Body of pancreas (tissue), 4 donors: Measurements from ENCODE around the gene TLR1. TPM values are rescaled to one million over a fixed set of nuclear protein-coding genes. Genes with fewer than 3 reads are reported as not detected.

ENCODE experiments used
- ATAC-seq: fragments of 150-250 bp; one replicate; pipeline ENCODE4 v1.9.1; 2016
- DNase-seq, 4 donors: peaks; one replicate each; pipeline ENCODE4 v3.0.0-alpha.2; 2019
- H3K27ac ChIP-seq, 4 donors: fragments of 200-600 bp; sonication (generic); 1 replicate in 3 of 4; 2 replicates in 1 of 4; pipeline versions ENCODE4 v1.5.1 to v1.6.1; 2016 to 2019; ENCODE audit warnings: mild to moderate bottlenecking in 1 of 4, mixed read lengths in 1 of 4, moderate library complexity in 1 of 4
- H3K27me3 ChIP-seq, 2 donors: fragments of 200-600 bp; sonication (generic); one replicate each; pipeline ENCODE4 v1.6.0; 2016; ENCODE audit warnings: mild to moderate bottlenecking in 1 of 2
- H3K36me3 ChIP-seq, 2 donors: fragments of 200-600 bp; sonication (generic); replicated peaks in 1 of 2; 2 replicates each; pipeline ENCODE4 v1.5.1; 2016; ENCODE audit warnings: low read depth in 2 of 2; ENCODE audit not compliant: insufficient read depth in 1 of 2
- H3K4me1 ChIP-seq: fragments of 200-600 bp; sonication (generic); one replicate; pipeline ENCODE4 v1.6.0; 2016
- H3K4me3 ChIP-seq, 2 donors: fragments of 200-600 bp; sonication (generic); 1 replicate in 1 of 2; 2 replicates in 1 of 2; pipeline ENCODE4 v1.5.1; 2016 to 2019
- H3K9me3 ChIP-seq, 3 donors: fragments of 200-600 bp; sonication (generic); 1 replicate in 2 of 3; 2 replicates in 1 of 3; pipeline ENCODE4 v1.5.1; 2016
- POLR2A ChIP-seq, 3 donors: fragments of 450-650 bp; IDR thresholded peaks; one replicate each; pipeline ENCODE4 v1.6.1; 2016; ENCODE audit warnings: antibody characterized with exemption in 3 of 3, mild to moderate bottlenecking in 2 of 3
- WGBS, 2 donors: methylation state at CpG; one replicate each; pipeline ENCODE4 v1.1.5; 2017; 5-methylcytosine and 5-hydroxymethylcytosine counted together
- intact Hi-C: fragments of 100-400 bp; cut with DNase I; formaldehyde crosslinking; loops from one replicate; pipeline ENCODE4 v1.15.1; 2023
- small RNA-seq: library from RNA; depleted of rRNA; stranded (forward); fragments of <200 nt; gene quantifications from one replicate; pipeline ENCODE3, GENCODE V24; 2016
- total RNA-seq, 2 donors: library from RNA; depleted of rRNA; stranded (reverse); fragments of >200 nt; gene quantifications; one replicate each; pipeline ENCODE4 v1.1.0, GENCODE V29; 2016
- TF ChIP-seq, protein P1 (sequence below), 7 experiments: fragments of 450-650 bp in 4 of 7; fragments of 200-600 bp in 3 of 7; sonication (generic) in 3 of 7; IDR thresholded peaks; one replicate each; pipeline ENCODE4 v1.5.1; 2016 to 2019; ENCODE audit warnings: antibody characterized with exemption in 7 of 7

TLR1 gene
- total RNA-seq, 2 donors from 2014 or later = 12.2 to 20.8 TPM

DNA sequence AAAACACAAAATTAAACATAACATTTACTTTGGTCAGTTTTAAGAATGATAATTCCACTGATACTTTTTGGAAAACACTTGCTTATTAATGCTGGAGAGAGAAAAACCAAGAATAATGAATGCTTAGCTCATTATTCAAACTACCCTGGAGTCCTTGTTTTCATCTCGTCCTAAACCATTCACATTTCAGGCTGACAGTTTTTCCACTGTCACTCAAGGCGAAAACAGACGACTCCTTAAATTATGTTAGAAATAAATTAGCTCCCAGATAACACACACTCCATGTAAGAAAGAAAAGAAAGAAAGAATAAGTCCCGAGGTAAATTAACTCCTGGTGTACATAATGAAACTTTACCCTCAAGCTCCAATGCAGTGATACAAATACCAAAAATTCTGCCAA lies 55.3 kb downstream of the TLR1 start:
- TF ChIP-seq POLR2A (IDR thresholded peaks at IDR 0.05) = no peak
- H3K4me3 ChIP-seq = no peak overlapping the region
- DNase-seq (no peak), ATAC-seq (no peak)
- H3K36me3 ChIP-seq = no peaks in the 10 kb centered on the region
- H3K9me3 ChIP-seq = peaks cover 0 to 6% (median 0%) of the 10 kb centered on the region in 3 donors
- 77 to 79% methylated on average over 4 of the region's 4 CpGs for WGBS, 2 donors
- H3K27ac ChIP-seq = no peak overlapping the region
- no peaks in the 10 kb centered on the region for H3K27me3 ChIP-seq
- no peaks in the 10 kb centered on the region for H3K4me1 ChIP-seq
- intact Hi-C loops = no loop called here

DNA sequence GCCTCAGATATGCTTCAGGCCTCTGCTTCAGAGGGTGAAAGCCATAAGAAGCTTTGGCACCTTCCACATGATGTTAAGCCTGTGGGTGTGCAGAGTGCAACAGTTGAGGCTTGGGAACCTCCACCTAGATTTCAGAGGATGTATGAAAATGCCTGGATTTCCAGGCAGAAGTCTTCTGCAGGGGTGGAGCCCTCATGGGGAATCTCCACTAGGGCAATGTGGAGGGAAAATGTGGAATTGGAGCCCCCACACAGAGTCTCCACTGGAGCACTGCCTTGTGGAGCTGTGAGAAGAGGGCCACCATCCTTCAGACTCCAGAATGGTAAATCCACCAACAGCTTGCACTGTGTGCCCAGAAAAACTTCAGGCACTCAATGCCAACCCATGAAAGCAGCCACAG lies 57.0 kb downstream of the TLR1 start:
- Histone ChIP-seq H3K4me3 (no peak overlapping the region), H3K27me3 (no peaks in the 10 kb centered on the region), H3K36me3 (no peaks in the 10 kb centered on the region), H3K9me3 (peaks cover 0 to 6% (median 0%) of the 10 kb centered on the region in 3 donors), H3K27ac (no peak overlapping the region), H3K4me1 (no peaks in the 10 kb centered on the region)
- DNase-seq (no peak), ATAC-seq (no peak)
- no peak for TF ChIP-seq POLR2A (IDR thresholded peaks at IDR 0.05)
- TF ChIP-seq, protein P1, sequence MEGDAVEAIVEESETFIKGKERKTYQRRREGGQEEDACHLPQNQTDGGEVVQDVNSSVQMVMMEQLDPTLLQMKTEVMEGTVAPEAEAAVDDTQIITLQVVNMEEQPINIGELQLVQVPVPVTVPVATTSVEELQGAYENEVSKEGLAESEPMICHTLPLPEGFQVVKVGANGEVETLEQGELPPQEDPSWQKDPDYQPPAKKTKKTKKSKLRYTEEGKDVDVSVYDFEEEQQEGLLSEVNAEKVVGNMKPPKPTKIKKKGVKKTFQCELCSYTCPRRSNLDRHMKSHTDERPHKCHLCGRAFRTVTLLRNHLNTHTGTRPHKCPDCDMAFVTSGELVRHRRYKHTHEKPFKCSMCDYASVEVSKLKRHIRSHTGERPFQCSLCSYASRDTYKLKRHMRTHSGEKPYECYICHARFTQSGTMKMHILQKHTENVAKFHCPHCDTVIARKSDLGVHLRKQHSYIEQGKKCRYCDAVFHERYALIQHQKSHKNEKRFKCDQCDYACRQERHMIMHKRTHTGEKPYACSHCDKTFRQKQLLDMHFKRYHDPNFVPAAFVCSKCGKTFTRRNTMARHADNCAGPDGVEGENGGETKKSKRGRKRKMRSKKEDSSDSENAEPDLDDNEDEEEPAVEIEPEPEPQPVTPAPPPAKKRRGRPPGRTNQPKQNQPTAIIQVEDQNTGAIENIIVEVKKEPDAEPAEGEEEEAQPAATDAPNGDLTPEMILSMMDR (IDR thresholded peaks at IDR 0.05) = no peak
- intact Hi-C loops = no loop called here

Small RNAs within 50 kb of the gene (small RNA-seq; reads per million reads assigned to genes)
- gene RNA5SP158 = not detected

Other genes starting within 250 kb of the TLR1 start
- 10 to 100 TPM; 30.6 to 32.0 TPM for gene KLF3, start 140.6 kb downstream of the TLR1 start, total RNA-seq
- under 1 TPM in 1 of 2 donors, not detected in 1; 0.26 TPM for gene TLR10, start 21.8 kb downstream of the TLR1 start, total RNA-seq
- 1 to 10 TPM in 1 of 2 donors, under 1 TPM in 1; 0.99 to 1.8 TPM for gene TLR6, start 52.0 kb upstream of the TLR1 start, total RNA-seq
- gene FAM114A1, start 63.0 kb upstream of the TLR1 start, total RNA-seq = 10 to 100 TPM; 30.6 to 43.2 TPM
- gene TMEM156, start 227.6 kb upstream of the TLR1 start, total RNA-seq = 1 to 10 TPM in 1 of 2 donors, not detected in 1; 2.9 TPM